DOHH2 (cell line): ENCODE measurements around the gene CFL2.

Source experiments
- H3F3A ChIP-seq: fragments of 200-600 bp; sonication (generic), shearing (Covaris generic); 2 replicates; pipeline ENCODE4 v1.6.0; 2016; ENCODE audit warnings: antibody characterized with exemption, mild to moderate bottlenecking; ENCODE audit not compliant: control insufficient read depth, insufficient read depth
- H3K27ac ChIP-seq: fragments of 200-600 bp; sonication (generic); 2 replicates; pipeline ENCODE4 v1.5.1; 2014; ENCODE audit warnings: low read depth, mild to moderate bottlenecking, low read length, moderate library complexity
- H3K27me3 ChIP-seq: fragments of 200-600 bp; sonication (generic); 2 replicates; pipeline ENCODE4 v1.6.1; 2014; ENCODE audit warnings: mild to moderate bottlenecking, low read length, mixed read lengths; ENCODE audit not compliant: control insufficient read depth
- H3K36me3 ChIP-seq: fragments of 200-600 bp; sonication (generic); 2 replicates; pipeline ENCODE4 v1.6.1; 2014; ENCODE audit warnings: mild to moderate bottlenecking, low read length, moderate library complexity, mixed read lengths; ENCODE audit not compliant: control insufficient read depth
- H3K4me1 ChIP-seq: fragments of 200-600 bp; sonication (generic); 2 replicates; pipeline ENCODE4 v1.6.1; 2014; ENCODE audit warnings: mild to moderate bottlenecking, low read length, mixed read lengths; ENCODE audit not compliant: control insufficient read depth
- H3K4me2 ChIP-seq: fragments of 200-600 bp; sonication (generic); 2 replicates; pipeline ENCODE4 v1.6.0; 2014; ENCODE audit warnings: mild to moderate bottlenecking, low read length, moderate library complexity
- H3K4me3 ChIP-seq: fragments of 200-600 bp; sonication (generic); 2 replicates; pipeline ENCODE4 v1.5.1; 2014; ENCODE audit warnings: mild to moderate bottlenecking, low read length, mixed read lengths
- H3K79me2 ChIP-seq: fragments of 200-600 bp; sonication (generic); 2 replicates; pipeline ENCODE4 v1.6.1; 2014; ENCODE audit warnings: mild to moderate bottlenecking, low read length, mixed read lengths; ENCODE audit not compliant: control insufficient read depth
- H3K9me2 ChIP-seq: fragments of 200-600 bp; sonication (generic); replicated peaks from 2 replicates; pipeline ENCODE4 v1.6.1; 2014; ENCODE audit warnings: mild to moderate bottlenecking, low read length, mixed read lengths; ENCODE audit not compliant: control insufficient read depth
- H3K9me3 ChIP-seq: fragments of 200-600 bp; sonication (generic); 2 replicates; pipeline ENCODE4 v1.6.1; 2014; ENCODE audit warnings: antibody characterized with exemption, low read length, mixed read lengths; ENCODE audit not compliant: control insufficient read depth, insufficient read depth
- H4K20me1 ChIP-seq: fragments of 200-600 bp; sonication (generic); 2 replicates; pipeline ENCODE4 v1.6.0; 2014; ENCODE audit warnings: low read depth, mild to moderate bottlenecking, antibody characterized with exemption, low read length, moderate library complexity; ENCODE audit not compliant: control insufficient read depth, insufficient read depth
- CTCF ChIP-seq: fragments of 200-600 bp; sonication (generic); IDR thresholded peaks from one replicate; pipeline ENCODE4 v1.5.1; 2014; ENCODE audit warnings: antibody characterized with exemption, mild to moderate bottlenecking, low read depth, low read length; ENCODE audit not compliant: poor library complexity, severe bottlenecking
- EZH2phosphoT487 ChIP-seq: fragments of 200-600 bp; sonication (generic); IDR thresholded peaks from 2 replicates; pipeline ENCODE4 v1.6.1; 2017; ENCODE audit warnings: borderline replicate concordance, mild to moderate bottlenecking, antibody characterized with exemption, low read length, moderate library complexity, mixed read lengths

Gene CFL2

GRCh38 chr14:34671716-34672115 lies 42.7 kb downstream of the CFL2 start:
- H3F3A ChIP-seq: no peaks in the 10 kb centered on the region

GRCh38 chr14:34668111-34668510 lies 46.3 kb downstream of the CFL2 start:
- Histone ChIP-seq H4K20me1 (no peaks in the 10 kb centered on the region), H3F3A (0 out of 2 replicates have a peak, but pooled peaks cover 5% of the 10 kb centered on the region), H3K79me2 (no peaks in the 10 kb centered on the region), H3K4me2 (no peak overlapping the region), H3K9me3 (no peaks in the 10 kb centered on the region), H3K4me1 (peaks cover 36% of the 10 kb centered on the region), H3K4me3 (no peak overlapping the region), H3K9me2 (no peaks in the 10 kb centered on the region), H3K36me3 (no peaks in the 10 kb centered on the region), H3K27me3 (no peaks in the 10 kb centered on the region), H3K27ac (no peak overlapping the region)
- TF ChIP-seq CTCF (no peak), EZH2phosphoT487 (no peak)

More at GRCh38 chr14:34671716-34672115, 42.7 kb downstream of the CFL2 start:
- no peak overlapping the region for H3K27ac ChIP-seq
- H3K4me3 ChIP-seq: no peak overlapping the region
- no peaks in the 10 kb centered on the region for H3K27me3 ChIP-seq
- peak overlapping the region; percentile 16 for H3K4me2 ChIP-seq
- H3K9me3 ChIP-seq: no peaks in the 10 kb centered on the region
- no peaks in the 10 kb centered on the region for H3K36me3 ChIP-seq
- H3K9me2 ChIP-seq: no peaks in the 10 kb centered on the region
- TF ChIP-seq CTCF: no peak
- H4K20me1 ChIP-seq: no peaks in the 10 kb centered on the region
- peaks cover 26% of the 10 kb centered on the region for H3K4me1 ChIP-seq
- H3K79me2 ChIP-seq: no peaks in the 10 kb centered on the region

GRCh38 chr14:34667007-34667406 lies 47.4 kb downstream of the CFL2 start:
- no peak overlapping the region for H3K4me3 ChIP-seq
- H4K20me1 ChIP-seq: no peaks in the 10 kb centered on the region
- H3K79me2 ChIP-seq: no peaks in the 10 kb centered on the region
- no peaks in the 10 kb centered on the region for H3K27me3 ChIP-seq
- no peaks in the 10 kb centered on the region for H3K36me3 ChIP-seq
- 0 out of 2 replicates have a peak, but pooled peaks cover 5% of the 10 kb centered on the region for H3F3A ChIP-seq
- TF ChIP-seq EZH2phosphoT487 (no peak), CTCF (no peak)
- no peaks in the 10 kb centered on the region for H3K9me2 ChIP-seq
- no peak overlapping the region for H3K4me2 ChIP-seq
- no peak overlapping the region for H3K27ac ChIP-seq
- no peaks in the 10 kb centered on the region for H3K9me3 ChIP-seq
- H3K4me1 ChIP-seq: peaks cover 32% of the 10 kb centered on the region
